ENCODE data around the gene RAMAC.
"Not testable (repeated sequence)": the region's sequence is repeated elsewhere in the genome, so short reads cannot be mapped to it uniquely, and the experiment has no call there.

The RAMAC gene

DNA sequence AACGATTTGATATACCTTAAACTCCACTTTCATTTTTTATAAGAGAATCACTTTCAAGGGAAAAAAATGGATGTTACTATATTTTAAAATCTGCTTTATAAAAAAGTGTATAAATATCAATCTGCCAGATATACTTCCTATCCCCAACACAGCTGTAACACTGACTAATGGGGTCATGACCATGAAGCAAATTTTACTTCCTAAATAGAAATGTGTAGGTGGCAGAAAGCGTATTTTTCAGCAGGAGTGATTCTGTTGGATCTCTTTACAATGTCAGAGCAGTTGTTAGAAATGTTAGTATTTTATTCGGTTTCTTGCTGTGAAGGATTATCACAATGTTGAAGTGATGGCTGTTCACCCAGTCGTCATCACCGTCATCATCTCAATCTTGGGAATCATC lies 30.9 kb downstream of the RAMAC start:
- DNase-seq: no peak

DNA sequence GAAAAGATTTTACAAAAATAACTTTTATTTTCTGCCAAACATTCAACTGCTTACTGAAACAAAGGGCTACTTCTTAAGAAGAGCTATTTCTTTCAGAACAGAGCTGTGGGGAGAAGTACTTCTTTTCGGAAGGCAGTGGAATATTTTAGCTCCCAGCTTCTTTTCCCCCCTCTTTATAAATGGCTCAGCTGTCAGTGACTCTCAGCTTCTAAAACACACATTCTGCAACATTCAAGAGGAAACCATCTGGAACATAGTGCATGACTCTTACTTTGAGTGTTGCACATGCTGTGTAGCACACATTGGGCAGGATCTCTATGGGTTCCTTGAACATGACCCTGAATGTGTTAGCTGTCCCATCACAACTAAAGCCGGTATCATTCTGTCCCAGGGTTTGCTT lies 32.4 kb downstream of the RAMAC start:
- no peak for DNase-seq

DNA sequence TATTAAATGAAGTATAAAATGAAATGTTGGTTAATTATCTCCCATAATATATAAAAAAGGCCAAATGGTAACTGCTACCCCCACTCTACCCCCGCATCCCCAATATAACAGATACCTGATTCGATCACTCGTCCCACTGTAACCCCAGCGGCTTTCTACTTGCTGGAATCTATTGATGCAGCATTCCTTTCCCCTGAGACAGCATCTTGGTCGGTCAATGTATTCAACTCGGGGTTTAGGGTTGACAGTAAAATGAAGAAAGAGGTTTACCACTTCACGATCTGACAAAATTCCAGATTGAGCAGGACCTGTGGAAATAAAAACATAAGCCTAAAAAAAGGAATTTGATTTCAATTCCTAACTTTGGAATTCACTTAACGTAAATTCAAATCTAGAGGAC lies 44.0 kb downstream of the RAMAC start:
- DNase-seq: no peak

DNA sequence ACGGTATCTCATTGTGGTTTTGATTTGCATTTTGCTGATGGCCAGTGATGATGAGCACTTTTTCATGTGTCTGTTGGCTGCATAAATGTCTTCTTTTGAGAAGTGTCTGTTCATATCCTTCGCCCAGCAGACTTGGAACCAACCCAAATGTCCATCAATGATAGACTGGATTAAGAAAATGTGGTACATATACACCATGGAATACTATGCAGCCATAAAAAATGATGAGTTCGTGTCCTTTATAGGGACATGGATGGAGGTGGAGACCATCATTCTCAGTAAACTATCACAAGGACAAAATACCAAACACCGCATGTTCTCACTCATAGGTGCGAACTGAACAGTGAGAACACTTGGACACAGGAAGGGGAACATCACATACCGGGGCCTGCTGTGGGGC lies 45.2 kb downstream of the RAMAC start:
- not testable (repeated sequence) for DNase-seq

DNA sequence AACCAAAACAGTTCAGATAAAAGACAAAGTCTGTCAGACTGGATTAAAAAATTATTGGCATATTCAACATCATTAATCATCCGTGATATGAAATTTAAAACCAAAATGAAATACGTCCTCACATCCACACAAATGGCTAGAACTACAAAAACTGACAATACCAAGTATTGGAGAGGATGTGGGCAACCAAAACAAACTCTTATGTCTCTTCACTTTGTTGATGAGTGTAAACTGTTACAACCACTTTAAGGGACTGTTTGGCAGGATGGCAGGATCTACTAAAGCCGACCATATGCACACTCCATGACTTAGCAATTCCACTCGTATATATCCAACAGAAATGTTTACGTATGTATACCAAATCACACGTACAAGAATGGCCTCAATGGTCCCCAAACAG lies 50.2 kb downstream of the RAMAC start:
- no peak for DNase-seq

DNA sequence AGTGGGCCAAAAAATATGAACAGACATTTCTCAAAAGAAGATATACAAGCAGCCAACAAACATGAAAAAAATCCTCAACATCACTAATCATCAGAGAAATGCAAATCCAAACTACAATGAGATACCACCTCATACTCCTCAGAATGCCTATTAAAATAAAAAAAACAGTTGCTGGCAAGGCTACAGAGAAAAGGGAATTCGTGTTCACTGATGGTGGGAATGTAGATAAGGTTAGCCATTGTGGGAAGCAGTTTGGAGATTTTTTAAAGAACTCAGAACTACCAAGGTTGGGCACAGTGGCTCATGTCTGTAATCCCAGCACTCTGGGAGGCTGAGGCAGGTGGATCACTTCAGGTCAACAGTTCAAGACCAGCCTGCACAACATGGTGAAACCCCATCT lies 53.2 kb downstream of the RAMAC start:
- DNase-seq: no peak
